ENCODE results near the gene PARM1.

Gene PARM1

DNA sequence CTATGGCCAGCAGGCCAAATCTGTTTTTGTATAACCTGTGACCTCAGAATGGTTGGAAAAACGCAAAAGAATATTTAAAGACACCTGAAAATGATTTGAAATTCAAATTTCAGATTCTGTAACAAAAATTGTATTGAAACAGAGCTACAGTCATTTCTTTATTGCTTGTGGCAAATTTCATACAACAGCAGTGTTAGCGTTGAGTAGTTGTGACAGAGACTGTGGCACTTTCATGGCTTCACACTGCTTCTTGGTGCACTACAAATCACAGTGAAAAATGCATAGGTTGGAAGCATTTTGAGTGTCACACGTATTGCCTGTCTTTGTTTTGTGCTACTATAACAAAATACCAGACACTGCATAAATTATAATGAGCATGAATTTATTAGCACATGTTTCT lies 12.2 kb upstream of the PARM1 start:
- TF ChIP-seq CTCF (IDR thresholded peaks at IDR 0.05; ENCODE audit: low read length) (no peak), EZH2 (IDR thresholded peaks at IDR 0.05; ENCODE audit: borderline replicate concordance, low read length) (no peak)
- Histone ChIP-seq H3K9me3 (ENCODE audit: low read length) (no peaks in the 10 kb centered on the region), H3K36me3 (ENCODE audit: insufficient read depth, low read length) (no peaks in the 10 kb centered on the region), H4K20me1 (ENCODE audit: insufficient read depth, low read length) (no peaks in the 10 kb centered on the region), H3K79me2 (ENCODE audit: insufficient read depth, low read length) (no peaks in the 10 kb centered on the region), H3K9ac (ENCODE audit: low read length) (no peak overlapping the region), H3K9me2 (ENCODE audit: low read depth, low read length) (no peaks in the 10 kb centered on the region), H3K4me2 (ENCODE audit: low read length) (no peak overlapping the region), H3K4me1 (ENCODE audit: insufficient read depth, low read length, severe bottlenecking) (no peaks in the 10 kb centered on the region), H3K27ac (ENCODE audit: low read depth, low read length, poor library complexity, severe bottlenecking) (no peak overlapping the region), H3K27me3 (ENCODE audit: insufficient read depth, low read length) (no peaks in the 10 kb centered on the region), H2AFZ (ENCODE audit: low read length) (no peak overlapping the region), H3F3A (ENCODE audit: insufficient read depth, low read length) (no peaks in the 10 kb centered on the region), H3K4me3 (ENCODE audit: low read depth, low read length, poor library complexity, severe bottlenecking) (no peak overlapping the region)

DNA sequence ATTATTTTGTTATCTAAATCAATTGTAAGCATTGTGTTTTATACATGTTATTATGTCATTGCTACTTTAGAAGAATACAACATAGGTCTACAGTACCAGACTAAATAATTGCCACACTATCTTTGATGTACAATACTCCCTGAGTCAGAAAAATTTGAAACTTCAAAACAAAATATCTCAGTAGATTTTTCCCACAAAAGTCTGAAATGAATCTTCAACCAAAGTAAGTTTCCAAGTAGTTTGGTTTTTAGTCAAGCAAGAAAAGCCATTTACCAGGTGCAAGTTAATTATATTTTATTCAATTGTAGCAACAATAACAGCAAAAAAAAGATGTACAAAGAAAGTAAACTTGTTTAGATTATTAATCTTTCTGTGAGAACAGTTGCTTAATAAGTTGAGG lies 11.4 kb upstream of the PARM1 start:
- H3K9me3 ChIP-seq (ENCODE audit: low read length), result no peaks in the 10 kb centered on the region
- no peak overlapping the region for H3K9ac ChIP-seq (ENCODE audit: low read length)
- H3K9me2 ChIP-seq (ENCODE audit: low read depth, low read length), result no peaks in the 10 kb centered on the region
- H3K27me3 ChIP-seq (ENCODE audit: insufficient read depth, low read length), result no peaks in the 10 kb centered on the region
- no peak overlapping the region for H3K27ac ChIP-seq (ENCODE audit: low read depth, low read length, poor library complexity, severe bottlenecking)
- no peaks in the 10 kb centered on the region for H3K4me1 ChIP-seq (ENCODE audit: insufficient read depth, low read length, severe bottlenecking)
- TF ChIP-seq EZH2 (IDR thresholded peaks at IDR 0.05; ENCODE audit: borderline replicate concordance, low read length), result no peak
- no peaks in the 10 kb centered on the region for H3K36me3 ChIP-seq (ENCODE audit: insufficient read depth, low read length)
- H3K4me2 ChIP-seq (ENCODE audit: low read length), result no peak overlapping the region
- no peak overlapping the region for H2AFZ ChIP-seq (ENCODE audit: low read length)
- H3K4me3 ChIP-seq (ENCODE audit: low read depth, low read length, poor library complexity, severe bottlenecking), result no peak overlapping the region
- no peaks in the 10 kb centered on the region for H3K79me2 ChIP-seq (ENCODE audit: insufficient read depth, low read length)
- H4K20me1 ChIP-seq (ENCODE audit: insufficient read depth, low read length), result no peaks in the 10 kb centered on the region
- no peaks in the 10 kb centered on the region for H3F3A ChIP-seq (ENCODE audit: insufficient read depth, low read length)

DNA sequence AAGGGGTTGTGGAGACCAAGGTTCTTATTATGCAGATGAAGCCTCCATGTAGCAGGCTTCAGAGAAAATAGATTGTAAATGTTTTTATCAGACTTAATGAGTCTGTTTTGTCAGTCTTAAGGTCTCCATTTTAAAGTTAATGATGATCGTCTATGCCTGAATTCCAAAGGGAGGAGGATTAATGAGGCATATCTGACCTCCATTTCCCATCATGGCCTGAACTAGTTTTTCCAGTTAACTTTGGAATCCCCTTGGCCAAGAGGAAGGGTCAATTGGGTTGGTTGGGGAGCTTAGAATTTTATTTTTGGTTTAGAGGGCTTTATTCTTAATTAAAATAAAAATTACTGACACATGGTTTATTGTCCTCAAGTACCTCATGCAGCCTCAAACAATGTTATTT lies 6.9 kb upstream of the PARM1 start:
- no peaks in the 10 kb centered on the region for H3K79me2 ChIP-seq (ENCODE audit: insufficient read depth, low read length)
- H3K4me1 ChIP-seq (ENCODE audit: insufficient read depth, low read length, severe bottlenecking), result no peaks in the 10 kb centered on the region
- no peak overlapping the region for H3K27ac ChIP-seq (ENCODE audit: low read depth, low read length, poor library complexity, severe bottlenecking)

More for the DNA sequence above, 6.9 kb upstream of the PARM1 start:
- Histone ChIP-seq H3K9ac (ENCODE audit: low read length) (no peak overlapping the region), H3K9me3 (ENCODE audit: low read length) (no peaks in the 10 kb centered on the region), H2AFZ (ENCODE audit: low read length) (no peak overlapping the region), H3K9me2 (ENCODE audit: low read depth, low read length) (no peaks in the 10 kb centered on the region), H3K36me3 (ENCODE audit: insufficient read depth, low read length) (no peaks in the 10 kb centered on the region), H4K20me1 (ENCODE audit: insufficient read depth, low read length) (no peaks in the 10 kb centered on the region), H3K4me3 (ENCODE audit: low read depth, low read length, poor library complexity, severe bottlenecking) (no peak overlapping the region), H3K27me3 (ENCODE audit: insufficient read depth, low read length) (no peaks in the 10 kb centered on the region), H3F3A (ENCODE audit: insufficient read depth, low read length) (no peaks in the 10 kb centered on the region), H3K4me2 (ENCODE audit: low read length) (no peak overlapping the region)
- TF ChIP-seq EZH2 (IDR thresholded peaks at IDR 0.05; ENCODE audit: borderline replicate concordance, low read length) (no peak), CTCF (IDR thresholded peaks at IDR 0.05; ENCODE audit: low read length) (no peak)

Measured in OCI-LY1 (cell line).